ENCODE results near the gene MAN2B2. TPM values are rescaled to one million over a fixed set of nuclear protein-coding genes. Genes with fewer than 3 reads are reported as not detected.

The MAN2B2 gene
- total RNA-seq, 1 donor from 2014 or later: 6.9 TPM

DNA sequence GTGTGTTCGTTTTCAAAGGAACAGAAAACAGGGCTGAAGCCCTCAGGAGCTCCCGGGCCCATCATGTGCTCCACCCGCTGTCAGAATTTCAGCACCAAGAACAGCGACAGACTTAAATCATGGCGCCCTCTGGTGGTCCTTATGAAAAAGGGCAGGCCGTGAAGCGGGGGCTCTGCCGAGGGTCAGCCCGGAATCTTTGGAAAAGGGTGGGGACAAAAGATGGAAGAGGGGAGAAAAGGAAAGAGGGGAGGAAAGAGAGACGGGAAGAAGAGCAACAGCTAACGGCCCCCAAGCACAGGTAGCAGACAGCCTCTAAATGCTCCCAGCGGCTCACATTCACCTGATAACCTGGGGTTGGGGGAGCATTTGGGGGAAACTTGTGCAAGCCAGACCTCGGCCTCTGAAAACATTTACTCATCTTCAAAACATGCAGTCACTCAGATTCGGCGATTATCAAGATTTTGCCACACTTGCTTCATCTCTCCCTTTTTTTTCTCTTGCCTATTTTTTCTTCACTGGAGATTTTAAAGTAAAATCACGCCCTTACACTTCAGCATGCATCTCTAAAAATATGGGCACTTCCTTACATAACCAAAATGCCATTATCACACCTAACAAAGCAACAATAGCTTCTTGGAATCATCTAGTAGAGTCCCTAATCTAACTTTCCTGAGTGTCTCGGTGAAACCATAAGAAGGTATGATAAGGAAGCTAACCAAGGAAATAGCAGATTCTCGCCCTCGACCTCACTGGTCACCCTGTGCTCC, 28.1 kb upstream of the MAN2B2 start:
- no peak for DNase-seq

DNA sequence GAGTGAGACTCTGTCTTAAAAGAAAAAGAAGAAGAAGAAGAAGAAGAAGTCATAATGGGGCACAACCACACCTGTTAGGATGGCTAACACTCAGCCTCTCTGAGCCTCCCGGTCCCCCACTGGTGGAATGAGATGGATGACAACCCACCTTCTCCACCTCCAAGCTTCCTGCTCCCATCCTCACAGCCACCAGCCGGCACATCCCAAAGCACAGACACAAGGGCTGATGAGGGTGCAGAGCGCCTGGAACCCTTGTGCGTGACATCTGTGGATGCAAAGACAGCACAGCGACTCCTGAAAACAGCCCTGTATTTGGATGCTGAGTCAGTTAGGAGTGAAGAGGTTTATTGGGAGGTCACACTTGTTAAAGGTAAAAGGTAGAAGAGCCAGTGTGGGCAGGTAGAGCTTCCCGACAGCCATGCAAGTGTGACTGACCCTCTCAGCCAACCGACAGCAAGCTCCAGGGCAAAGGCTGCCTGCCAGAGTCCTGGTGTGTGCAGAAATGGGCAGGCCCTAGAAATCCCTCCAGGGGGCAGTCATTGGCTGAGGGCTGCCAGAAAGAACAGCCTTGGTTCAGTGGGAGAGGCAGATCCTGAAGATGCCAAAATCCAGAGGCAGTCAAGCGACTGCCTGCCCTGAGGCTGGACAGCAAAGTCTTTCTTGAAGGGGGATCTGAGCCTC, 26.6 kb upstream of the MAN2B2 start:
- no peak for DNase-seq

GRCh38 chr4:6548882-6549230, 26.1 kb upstream of the MAN2B2 start:
- DNase-seq: no peak

- no peak for DNase-seq
Measured at GRCh38 chr4:6549445-6549844, 25.5 kb upstream of the MAN2B2 start.

DNA sequence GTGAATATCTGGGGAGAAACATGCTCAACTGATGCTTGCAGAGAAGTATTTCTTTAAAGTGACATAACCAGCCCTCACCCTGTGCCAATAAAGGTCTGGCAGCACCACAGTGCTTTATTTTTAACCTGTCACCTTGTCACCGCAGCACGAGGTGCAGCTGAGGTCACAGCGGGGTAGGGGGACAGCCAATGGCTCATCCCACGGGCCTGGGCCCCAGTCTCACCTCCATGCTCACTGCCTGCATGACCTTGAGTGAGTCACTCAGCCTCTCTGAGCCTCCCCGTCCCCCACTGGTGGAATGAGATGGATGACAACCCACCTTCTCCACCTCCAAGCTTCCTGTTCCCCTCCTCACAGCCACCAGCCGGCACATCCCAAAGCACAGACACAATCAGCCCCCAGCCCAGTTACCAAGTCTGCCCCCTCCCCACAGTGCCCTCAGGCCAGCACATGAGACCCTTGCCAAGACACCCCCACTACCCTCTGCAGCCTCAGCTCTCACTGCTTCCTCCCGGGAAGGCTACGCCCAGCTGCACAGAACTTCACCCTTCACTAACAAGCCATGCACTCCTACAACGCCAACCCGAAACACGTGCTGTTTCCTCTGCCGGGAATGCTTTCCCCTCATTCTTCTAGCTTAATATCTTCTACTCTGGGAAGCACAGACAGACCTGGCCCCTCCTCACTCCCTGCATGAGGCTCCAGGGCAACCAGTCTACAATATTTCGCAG, 24.9 kb upstream of the MAN2B2 start:
- no peak for DNase-seq

DNA sequence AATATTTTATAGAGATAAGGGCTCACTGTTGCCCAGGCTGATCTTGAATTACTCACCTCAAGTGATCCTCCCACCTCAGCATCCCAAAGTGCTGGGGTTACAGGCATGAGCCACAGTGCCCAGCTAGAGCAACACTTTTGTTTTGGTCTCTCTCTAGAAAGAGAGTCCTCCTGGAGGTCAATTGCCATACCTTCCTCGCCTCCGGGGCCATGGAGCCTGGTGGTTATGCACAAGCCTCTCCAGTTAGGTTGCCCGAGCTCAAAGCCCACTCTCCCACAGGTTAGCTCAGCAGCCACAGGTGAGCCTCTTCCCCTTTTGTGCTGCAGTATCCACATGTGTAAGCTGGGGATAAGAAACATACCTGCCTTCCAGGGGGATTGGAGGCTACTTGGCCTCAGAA, 24.2 kb upstream of the MAN2B2 start:
- no peak for DNase-seq

GRCh38 chr4:6551660-6552059, 23.3 kb upstream of the MAN2B2 start:
- no peak for DNase-seq

DNA sequence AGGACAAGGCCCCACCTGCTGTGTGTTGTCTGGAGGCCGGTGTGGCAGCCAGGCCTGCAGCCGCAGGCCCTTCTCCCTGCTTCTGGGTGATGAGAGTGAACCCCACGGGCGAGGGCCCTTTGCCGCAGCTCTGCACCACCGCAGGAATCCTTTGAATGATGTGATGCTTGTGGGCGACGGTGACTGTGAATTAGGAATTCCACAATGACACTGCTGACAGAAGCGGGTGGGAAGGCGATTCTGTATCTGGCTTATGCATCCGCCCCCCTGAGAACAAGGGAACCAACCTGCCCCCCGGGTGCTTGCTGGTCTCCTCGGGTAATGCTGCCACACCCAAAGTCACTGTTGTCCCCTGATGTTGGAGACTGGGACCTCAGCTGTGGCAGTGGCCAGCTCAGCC, 19.5 kb upstream of the MAN2B2 start:
- no peak for DNase-seq

- no peak for DNase-seq
Measured at GRCh38 chr4:6556263-6556662, 18.7 kb upstream of the MAN2B2 start.

GRCh38 chr4:6557185-6557584, 17.8 kb upstream of the MAN2B2 start:
- no peak for DNase-seq

DNA sequence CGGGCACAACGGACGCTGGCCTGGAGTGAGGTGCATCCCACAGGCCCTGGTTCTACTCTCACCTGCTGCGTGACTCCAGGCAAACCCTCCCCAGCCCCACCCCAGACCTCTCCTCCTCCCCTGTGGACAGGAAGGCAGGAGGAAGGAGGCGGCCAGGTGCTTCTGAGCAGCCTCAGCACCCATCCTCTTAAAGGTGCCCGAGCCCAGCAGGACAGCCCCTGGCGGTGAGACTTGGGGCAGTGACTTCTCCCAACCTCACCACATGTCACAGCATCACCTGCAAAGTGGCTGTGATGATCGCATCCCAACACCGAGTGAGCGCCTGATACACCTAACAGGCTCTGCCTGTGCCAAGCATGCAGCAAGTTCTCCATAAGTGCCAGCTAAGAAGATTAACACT, 17.1 kb upstream of the MAN2B2 start:
- DNase-seq: no peak

DNA sequence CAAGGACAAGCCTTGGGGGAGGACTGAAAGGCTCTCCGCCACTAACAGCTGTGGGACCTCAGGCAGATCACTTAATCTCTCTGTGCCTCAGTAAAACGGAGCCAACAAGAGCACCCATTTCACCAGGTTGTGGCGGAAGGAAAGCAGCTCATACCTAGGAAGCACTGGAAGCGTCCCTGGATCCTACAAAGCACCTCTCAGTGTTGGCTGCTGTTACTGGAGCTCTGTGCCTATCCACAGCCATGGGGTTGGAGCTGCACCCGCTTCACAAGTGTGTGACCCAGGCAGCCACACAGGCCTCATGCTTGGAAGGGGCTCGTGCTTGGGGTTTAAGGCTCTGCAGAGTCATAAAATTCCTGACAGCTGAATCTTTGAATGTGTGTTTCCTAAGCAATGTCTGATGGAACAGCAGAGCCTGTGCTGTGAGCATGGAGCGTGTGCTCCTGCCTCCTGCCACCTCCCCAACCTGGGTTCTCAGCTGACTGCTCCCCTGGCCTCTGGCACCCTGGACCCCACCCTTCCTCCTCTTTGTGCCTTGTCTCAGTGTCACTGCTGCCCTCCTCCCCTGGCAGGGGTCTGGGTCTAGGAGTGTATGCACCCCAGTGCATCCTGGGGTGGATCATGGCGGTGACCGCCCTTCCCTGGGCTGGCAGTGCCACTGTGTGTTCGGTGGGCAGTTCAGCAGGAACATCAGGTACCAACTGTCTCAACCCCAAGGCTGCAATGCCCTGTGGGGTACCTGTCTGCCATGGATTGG, 14.4 kb upstream of the MAN2B2 start:
- DNase-seq: no peak

DNA sequence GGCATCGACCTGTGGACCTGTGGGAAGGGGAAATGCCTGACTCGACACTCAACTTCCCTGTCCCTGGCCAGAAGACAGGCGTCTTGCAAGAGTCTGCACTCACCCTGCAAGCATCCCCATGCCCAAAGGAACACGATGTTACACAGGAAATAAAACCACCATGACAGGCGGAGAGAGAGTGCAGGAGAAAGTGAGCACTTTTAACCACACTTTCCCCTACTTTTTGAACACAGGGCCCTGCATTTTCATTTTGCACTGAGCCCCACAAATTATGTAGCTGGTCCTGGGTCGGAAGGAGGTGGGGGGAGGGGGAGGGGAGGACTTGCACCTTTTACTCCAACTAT, 13.8 kb upstream of the MAN2B2 start:
- DNase-seq: no peak

GRCh38 chr4:6561706-6562371, 13.2 kb upstream of the MAN2B2 start:
- no peak for DNase-seq

DNA sequence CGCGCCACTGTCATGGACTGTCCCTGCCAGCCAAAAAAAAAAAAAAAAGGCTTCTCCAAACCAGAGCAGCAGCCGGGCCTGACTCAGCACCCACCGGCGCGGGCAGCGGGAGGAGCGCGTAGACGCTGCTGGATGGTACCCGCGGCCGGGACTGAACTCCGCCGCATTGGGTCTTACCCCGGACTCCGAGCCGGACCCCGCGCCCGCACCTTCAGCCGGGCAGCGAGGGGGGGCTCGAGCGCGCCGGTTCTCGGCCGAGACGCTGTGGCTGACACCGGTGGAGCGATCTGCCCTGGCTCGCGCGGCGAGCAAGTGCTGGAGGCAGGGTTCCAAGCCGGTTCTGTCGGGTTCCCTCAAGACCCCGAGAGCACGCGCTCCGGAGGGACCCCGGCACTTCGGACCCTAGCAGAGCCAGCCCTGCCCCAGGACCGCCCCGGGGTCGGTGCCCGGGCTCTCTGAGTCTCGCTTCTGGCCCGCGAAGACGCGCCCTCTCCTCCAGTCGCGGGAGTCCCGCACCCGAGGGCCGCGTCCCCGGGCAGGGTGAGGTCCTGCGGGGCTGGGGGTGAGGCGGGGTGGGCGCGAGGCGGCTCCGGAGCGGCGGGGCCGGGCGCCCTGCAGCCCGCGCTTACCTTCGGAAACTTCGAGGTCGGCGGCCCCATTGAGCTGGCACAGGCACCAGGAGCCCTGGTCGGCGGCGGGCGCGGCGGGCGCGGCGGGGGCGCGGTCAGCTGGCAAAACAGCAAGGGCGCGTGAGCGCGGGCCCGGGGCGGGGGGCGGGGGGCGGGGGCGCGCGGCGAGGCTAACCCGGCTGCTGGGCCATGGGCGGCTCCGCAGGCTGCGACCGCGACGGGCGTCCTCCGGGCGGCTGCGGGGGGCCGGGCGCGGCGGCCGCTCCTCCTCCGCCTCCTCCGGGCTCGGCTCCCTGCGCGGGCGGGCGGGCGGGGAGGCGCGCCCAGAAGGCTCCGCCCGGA, 11.8 kb upstream of the MAN2B2 start:
- DNase-seq: peak; percentile 42

DNA sequence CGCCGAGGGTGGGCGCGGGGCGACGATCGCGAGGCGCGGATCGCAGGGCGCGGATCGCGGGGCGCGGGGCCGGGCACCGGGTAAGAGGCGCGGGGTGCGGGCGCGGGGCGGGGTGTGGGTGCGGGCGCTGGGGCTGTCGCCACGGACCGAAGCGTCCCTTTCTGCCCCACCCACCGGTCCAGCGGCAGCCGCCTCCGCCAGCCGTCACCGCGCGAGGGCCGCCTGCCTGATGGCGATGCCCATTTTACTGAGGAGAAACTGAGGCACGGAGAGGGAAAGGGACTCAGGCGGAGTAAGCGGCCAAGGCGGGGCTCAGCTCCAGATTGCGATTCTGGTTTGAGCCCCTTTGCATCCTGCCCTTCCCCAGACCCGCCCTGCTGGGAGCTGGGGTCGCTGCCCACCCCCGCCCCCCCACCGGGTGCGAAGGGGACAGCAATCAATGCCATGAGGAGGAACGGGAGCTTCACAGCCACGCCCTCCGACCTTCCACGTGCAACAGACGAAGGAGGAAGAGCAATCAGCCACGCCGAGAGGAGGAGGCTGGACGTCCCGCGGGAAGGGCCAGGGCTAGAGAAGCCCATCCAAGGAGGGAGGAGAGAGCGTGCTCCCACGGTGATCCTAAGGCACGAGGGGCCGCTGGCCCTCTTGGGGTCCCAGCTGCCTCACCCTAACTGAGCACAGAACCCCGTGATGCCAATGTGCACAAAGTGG, 10.9 kb upstream of the MAN2B2 start:
- no peak for DNase-seq

- no peak for DNase-seq
Measured at GRCh38 chr4:6565691-6566390, 9.1 kb upstream of the MAN2B2 start.

DNA sequence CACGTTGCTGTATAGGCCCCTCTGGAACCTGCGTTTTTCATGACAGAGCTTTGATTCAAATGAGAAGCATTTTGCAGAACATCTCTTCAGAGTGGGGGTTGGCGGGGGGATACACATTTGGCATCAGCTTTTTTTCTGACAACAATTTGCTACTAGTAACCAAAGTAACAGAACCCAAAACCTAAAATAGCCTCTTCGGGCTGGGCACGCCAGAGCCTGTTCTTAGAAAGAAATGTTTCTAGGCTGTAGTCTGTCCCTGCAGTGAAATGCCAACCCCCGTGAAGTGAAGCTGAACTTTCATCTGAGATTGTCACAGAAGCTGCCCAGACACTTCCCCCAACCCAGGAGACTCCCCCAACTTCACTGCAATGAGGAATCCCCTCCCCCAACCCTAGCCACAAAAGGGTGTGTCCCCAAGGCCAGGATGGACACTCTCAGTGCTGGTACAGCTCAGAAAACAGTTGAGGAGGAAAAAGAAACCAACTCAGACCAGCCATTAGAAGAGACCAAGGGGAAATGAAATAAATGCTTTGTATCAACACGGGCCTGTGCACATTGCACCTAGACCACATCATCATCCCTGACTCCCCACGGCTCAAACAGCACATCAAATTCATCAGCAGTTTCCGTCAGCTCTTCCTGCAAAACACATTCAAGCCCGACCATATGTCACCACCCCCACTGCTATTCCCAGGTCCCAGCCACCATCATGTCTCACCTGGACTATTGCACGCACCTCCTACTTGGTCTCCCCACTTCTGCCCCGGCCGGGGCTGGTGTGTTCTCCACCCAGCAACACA, 8.4 kb upstream of the MAN2B2 start:
- no peak for DNase-seq

DNA sequence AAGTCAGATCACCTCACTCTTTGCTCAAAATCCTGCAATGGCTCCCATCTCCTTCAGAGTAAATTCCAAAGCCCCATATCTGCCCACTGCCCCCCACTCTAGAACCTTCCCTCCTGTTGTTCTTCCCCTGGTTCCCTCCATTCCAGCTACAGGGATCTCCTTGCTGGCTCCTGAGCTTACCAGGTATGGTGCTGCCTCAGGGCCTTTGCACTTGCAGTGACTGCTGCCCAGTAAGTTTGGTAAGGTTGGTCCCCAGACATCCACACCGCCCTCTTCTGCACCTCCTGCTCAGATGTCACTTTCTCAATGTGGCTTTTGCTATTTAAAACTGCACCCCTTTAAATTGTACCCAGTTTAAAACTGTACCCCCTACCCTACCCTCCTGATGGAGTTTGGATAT, 7.8 kb upstream of the MAN2B2 start:
- no peak for DNase-seq

Measured in occipital lobe (tissue), 2 donors.